Measurements from ENCODE around the gene USP3.
"Not testable (repeated sequence)": the region's sequence is repeated elsewhere in the genome, so short reads cannot be mapped to it uniquely, and the experiment has no call there.

The USP3 gene

GRCh38 chr15:63513728-63514127 lies 9.3 kb downstream of the USP3 start:
- no peak for FAIRE-seq

GRCh38 chr15:63514531-63514943 lies 10.1 kb downstream of the USP3 start:
- FAIRE-seq: peak; percentile 28

- no peak for FAIRE-seq
Measured at GRCh38 chr15:63517202-63517601, 12.8 kb downstream of the USP3 start.

- FAIRE-seq: no peak
Measured at GRCh38 chr15:63517628-63518027, 13.2 kb downstream of the USP3 start.

GRCh38 chr15:63519041-63519440 lies 14.6 kb downstream of the USP3 start:
- no peak for FAIRE-seq

GRCh38 chr15:63519548-63520178 lies 15.3 kb downstream of the USP3 start:
- no peak for FAIRE-seq

- not testable (repeated sequence) for FAIRE-seq
Measured at GRCh38 chr15:63520462-63520861, 16.1 kb downstream of the USP3 start.

- no peak for FAIRE-seq
Measured at GRCh38 chr15:63522225-63522578, 17.8 kb downstream of the USP3 start.

- no peak for FAIRE-seq
Measured at GRCh38 chr15:63523306-63523990, 19.1 kb downstream of the USP3 start.

- no peak for FAIRE-seq
Measured at GRCh38 chr15:63524316-63525015, 20.1 kb downstream of the USP3 start.

GRCh38 chr15:63526401-63526800 lies 22.0 kb downstream of the USP3 start:
- peak; percentile 13 for FAIRE-seq

GRCh38 chr15:63528138-63528659 lies 23.8 kb downstream of the USP3 start:
- peak; percentile 3 for FAIRE-seq

- no peak for FAIRE-seq
Measured at GRCh38 chr15:63530235-63530634, 25.8 kb downstream of the USP3 start.

- FAIRE-seq: no peak
Measured at GRCh38 chr15:63530752-63531299, 26.4 kb downstream of the USP3 start.

GRCh38 chr15:63531586-63531985 lies 27.2 kb downstream of the USP3 start:
- peak; percentile 30 for FAIRE-seq

GRCh38 chr15:63532307-63532744 lies 27.9 kb downstream of the USP3 start:
- peak; percentile 45 for FAIRE-seq

GRCh38 chr15:63534888-63535287 lies 30.5 kb downstream of the USP3 start:
- FAIRE-seq: not testable (repeated sequence)

- no peak for FAIRE-seq
Measured at GRCh38 chr15:63535689-63536088, 31.3 kb downstream of the USP3 start.

- no peak for FAIRE-seq
Measured at GRCh38 chr15:63538876-63539275, 34.5 kb downstream of the USP3 start.

- FAIRE-seq: no peak
Measured at GRCh38 chr15:63539521-63539920, 35.1 kb downstream of the USP3 start.

- FAIRE-seq: no peak
Measured at GRCh38 chr15:63539998-63540397, 35.6 kb downstream of the USP3 start.

- no peak for FAIRE-seq
Measured at GRCh38 chr15:63540449-63540848, 36.1 kb downstream of the USP3 start.

- FAIRE-seq: no peak
Measured at GRCh38 chr15:63544258-63545026, 40.0 kb downstream of the USP3 start.
